Adipose tissue (tissue), 3 donors: ENCODE results near the gene AZU1. TPM values are rescaled to one million over a fixed set of nuclear protein-coding genes. Genes with fewer than 3 reads are reported as not detected.
"Not testable (repeated sequence)": the region's sequence is repeated elsewhere in the genome, so short reads cannot be mapped to it uniquely, and the experiment has no call there.

Source experiments
- H3K27ac ChIP-seq: one replicate; pipeline ENCODE4 v1.5.1; 2013; ENCODE audit warnings: low read depth, low read length
- WGBS, 3 donors: extraction: QIAGEN DNeasy Blood & Tissue Kit; methylation state at CpG; one replicate each; pipeline ENCODE4 v1.1.7; 2013; 5-methylcytosine and 5-hydroxymethylcytosine counted together
- polyA plus RNA-seq, 3 donors: library from polyadenylated mRNA; stranded (reverse); fragments of 200-250 nt; gene quantifications; one replicate each; pipeline ENCODE4 v1.2.3, GENCODE V29; 2013
- donor health status: healthy with polysubstance abuse.
- donor health status: Bipolar disorder and iron deficiency.
- donor health status: healthy.

The AZU1 gene
- polyA plus RNA-seq, 3 donors, result 0.03 to 3.3 (median 0.13) TPM

DNA sequence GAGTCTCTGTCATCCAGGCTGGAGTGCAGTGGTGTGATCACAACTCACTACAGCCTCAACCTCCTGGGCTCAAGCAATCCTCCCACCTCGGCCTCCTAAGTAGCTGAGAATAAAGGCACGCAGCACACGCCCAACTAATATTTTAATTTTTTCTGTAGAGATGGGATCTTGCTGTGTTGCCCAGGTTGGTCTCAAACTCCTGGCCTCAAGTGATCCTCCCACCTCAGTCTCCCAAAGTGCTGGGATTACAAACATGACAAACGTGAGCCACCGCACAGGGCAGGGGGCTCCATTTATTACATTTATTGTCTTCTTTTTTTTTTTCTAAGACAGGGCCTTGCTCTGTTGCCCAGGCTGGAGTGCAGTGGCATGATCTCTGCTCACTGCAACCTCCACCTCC lies 7.4 kb upstream of the AZU1 start:
- whole genome bisulfite sequencing, 3 donors, result 88 to 98% (median 96%) methylated on average over 5 of the region's 5 CpGs
- H3K27ac ChIP-seq, result not testable (repeated sequence)

DNA sequence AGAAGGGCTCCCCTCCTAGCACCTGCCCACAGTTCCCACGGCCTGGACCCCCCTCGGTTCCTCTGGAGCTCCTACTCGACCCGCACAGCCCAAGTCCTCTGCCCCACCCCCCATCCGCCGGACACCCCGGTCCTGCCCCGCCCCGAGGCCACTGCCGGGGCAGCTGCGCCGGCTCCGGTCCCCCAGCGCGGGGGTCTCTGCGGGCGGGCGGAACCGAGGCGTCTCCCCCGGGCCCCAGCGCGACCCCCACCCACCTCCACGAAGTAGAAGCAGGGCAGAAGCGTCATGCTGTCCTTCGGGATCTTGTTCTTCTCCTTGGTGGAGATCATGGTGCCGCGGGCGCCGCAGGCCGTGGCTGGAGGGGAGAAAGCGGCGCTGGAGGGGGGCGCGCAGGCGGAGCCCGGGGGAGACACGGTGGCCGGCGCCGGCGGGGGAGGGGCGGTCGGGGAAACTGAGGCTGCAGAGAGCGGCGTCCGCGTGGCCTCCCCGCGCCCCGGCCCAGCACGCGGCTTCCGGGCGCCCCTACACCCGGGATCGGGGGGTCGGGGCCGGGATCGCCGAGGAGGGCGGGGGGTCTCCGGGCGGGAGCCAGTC lies 6.3 kb upstream of the AZU1 start:
- H3K27ac ChIP-seq, result no peak overlapping the region
- WGBS, 3 donors, result 2 to 3% (median 3%) methylated on average over 25 to 59 of the region's 64 CpGs

DNA sequence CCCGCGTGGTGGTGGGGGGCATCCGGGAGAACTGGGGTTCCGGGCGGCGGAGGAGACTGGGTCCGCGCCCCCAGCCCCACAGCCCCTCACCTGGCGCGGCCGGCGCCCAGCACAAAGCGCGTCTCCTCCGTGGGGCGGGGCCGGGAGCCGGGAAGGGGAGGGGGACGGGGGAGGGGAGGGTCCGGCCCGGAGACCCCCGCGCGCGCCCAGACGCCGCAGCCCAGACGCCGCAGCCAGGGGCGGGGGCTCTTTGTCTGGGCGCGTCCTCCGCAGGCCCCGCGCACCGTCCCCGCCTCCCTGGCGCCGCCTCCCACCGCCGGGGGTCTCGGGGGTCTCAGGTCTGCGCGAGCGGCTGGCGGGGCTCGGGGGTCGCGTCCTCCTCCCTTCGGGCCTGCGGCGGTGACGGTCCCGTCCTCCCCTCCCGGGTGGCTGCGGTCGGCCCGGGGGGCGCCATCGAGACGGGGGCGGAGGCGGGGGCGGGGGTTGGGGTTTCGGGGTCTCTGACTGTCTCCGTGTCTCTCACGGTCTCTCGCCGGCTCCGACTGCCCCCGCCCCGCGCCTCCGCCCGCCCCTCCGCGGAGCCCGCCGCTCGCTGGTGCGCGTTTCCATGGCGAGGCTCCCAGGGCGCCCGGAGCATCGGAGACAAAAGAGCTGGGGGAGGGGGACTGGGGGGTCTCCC lies 5.7 kb upstream of the AZU1 start, which contains the start of gene PLPPR3:
Gene PLPPR3 (minus strand): TSS at position 131 of the 679 bp plus-strand sequence. CDS start 396 bp downstream, outside the sequence.
- WGBS, 3 donors, result 1 to 2% (median 1%) methylated on average over 26 to 83 of the region's 86 CpGs

GRCh38 chr19:823565-824121 lies 4.0 kb upstream of the AZU1 start:
- H3K27ac ChIP-seq, result no peak overlapping the region
- WGBS, 3 donors, result 38 to 62% (median 46%) methylated on average over 12 of the region's 12 CpGs

More for the DNA sequence above, 5.7 kb upstream of the AZU1 start, which contains the start of gene PLPPR3:
- no peak within 1 kb of the TSS for H3K27ac ChIP-seq

DNA sequence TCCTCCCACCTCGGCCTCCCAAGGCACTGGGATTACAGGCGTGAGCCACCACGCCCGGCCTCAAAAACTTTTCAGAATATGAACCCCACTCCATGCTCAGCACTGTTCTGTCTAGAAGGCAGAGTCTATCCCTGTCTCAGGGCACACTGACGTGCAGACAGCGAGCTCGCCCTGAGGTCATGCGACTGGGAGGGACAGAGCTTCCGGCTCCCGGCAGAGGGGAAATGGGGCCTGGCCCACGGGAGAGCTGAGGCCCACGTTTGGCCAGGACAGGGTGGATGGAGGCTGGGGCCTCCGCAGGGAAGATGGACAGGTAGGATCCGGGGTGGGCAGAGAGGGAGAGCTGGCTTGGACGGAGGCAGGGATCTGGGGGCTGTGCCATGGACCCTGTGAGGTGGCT lies 2.8 kb upstream of the AZU1 start:
- WGBS, 3 donors, result 54 to 78% (median 55%) methylated on average over 14 to 15 of the region's 15 CpGs
- H3K27ac ChIP-seq, result no peak overlapping the region

DNA sequence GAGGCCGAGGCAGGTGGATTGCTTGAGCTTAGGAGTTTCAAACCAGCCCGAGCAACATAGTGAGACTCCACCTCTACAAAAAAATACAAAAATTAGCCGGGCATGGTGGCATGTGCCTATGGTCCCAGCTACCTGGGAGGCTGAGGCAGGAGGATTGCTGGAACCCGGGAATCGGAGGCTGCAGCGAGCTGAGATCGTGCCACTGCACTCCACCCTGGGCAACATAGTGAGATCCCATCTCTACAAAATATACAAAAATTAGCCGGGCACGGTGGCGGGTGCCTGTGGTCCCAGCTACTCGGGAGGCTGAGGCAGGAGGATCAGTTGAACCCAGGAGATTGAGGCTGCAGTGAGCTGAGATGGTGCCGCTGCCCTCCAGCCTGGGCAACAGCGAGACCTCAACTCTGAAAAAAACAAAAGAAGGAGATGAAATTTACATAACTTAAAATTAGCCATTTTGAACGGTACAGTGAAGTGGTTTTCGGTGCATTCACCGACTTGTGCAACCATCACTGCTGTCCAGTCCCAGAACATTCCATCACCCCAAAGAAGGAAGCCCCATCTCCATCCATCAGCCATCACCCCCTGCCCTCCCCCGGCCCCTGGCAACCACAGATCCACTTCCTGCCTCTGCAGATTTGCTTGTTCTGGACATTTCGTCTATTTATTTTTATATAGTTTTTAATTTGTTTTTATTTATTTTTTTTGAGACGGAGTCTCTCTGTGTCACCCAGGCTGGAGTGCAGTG lies 1.6 kb upstream of the AZU1 start:
- WGBS, 3 donors, result 70 to 82% (median 74%) methylated on average over 19 of the region's 19 CpGs
- H3K27ac ChIP-seq, result no peak overlapping the region

GRCh38 chr19:827314-827709 lies 325 bp upstream of the AZU1 start:
- 75 to 84% (median 81%) methylated on average over 11 of the region's 11 CpGs for WGBS, 3 donors
- H3K27ac ChIP-seq, result no peak overlapping the region

DNA sequence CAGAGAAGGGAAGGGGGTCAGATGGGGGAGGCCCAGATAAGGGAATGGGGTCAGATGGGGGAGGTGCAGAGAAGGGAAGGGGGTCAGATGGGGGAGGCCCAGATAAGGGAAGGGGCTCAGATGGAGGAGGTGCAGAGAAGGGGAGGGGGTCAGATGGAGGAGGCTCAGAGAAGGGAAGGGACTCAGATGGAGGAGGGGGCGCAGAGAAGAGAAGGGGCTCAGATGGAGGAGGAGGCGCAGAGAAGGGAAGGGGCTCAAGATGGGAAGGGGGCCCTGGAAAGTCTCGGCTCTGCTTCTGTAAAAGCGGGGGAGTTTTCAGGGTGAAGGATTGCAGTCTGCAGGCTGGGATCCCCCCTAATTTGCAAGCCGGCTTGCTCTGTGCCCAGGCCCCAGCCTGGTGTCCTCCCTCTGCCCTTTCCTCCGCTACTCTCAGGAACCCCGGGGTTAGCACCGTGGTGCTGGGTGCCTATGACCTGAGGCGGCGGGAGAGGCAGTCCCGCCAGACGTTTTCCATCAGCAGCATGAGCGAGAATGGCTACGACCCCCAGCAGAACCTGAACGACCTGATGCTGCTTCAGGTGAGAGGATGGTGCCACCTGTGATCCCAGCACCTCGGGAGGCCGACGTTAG lies 1.6 kb downstream of the AZU1 start:
- WGBS, 3 donors, result 51 to 71% (median 61%) methylated on average over 18 of the region's 18 CpGs

DNA sequence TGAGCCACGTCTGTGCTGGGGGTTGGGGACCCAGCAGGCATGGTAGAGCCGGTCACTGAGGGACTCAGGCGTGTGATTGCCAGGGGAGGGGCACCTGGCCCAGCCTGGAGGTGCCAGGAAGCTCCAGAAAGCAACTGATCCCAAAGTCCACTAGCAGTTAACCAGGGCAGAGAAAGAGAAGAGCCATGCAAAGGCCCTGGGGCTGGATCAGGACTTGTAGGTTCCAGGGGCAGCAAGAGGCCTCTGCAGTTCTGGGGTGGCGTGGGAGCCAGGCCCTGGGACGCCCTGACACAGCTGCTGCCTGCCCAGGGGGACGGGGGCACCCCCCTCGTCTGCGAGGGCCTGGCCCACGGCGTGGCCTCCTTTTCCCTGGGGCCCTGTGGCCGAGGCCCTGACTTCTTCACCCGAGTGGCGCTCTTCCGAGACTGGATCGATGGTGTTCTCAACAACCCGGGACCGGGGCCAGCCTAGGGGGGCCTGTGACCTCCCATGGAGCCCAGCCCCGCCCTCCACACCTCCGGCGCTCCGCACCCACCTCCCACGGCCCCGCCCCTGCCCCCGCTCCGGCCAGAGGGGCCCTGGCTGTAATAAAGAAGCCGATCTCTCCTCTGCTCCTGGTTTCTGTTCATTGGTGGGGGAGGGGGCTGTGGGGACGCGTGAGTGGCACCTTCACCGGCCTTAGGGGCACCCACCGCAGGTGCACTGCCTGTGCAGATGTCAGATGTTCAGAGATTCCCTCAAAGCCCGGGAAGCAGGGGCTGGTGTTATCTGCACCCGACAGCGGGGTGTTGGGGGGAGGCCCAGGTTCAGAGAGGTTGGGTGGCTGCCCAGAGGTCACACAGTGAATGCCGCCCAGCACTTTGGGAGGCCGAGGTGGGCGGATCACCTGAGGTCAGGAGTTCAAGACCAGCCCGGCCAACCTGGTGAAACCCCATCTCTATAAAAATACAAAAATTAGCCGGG lies 4.1 kb downstream of the AZU1 start:
- H3K27ac ChIP-seq, result no peak overlapping the region
- 42 to 45% (median 43%) methylated on average over 32 to 38 of the region's 38 CpGs for WGBS, 3 donors

More for the DNA sequence above, 1.6 kb downstream of the AZU1 start:
- no peak overlapping the region for H3K27ac ChIP-seq

- WGBS, 3 donors, result 59 to 73% (median 68%) methylated on average over 24 of the region's 24 CpGs
Measured at GRCh38 chr19:834216-834615, 6.6 kb downstream of the AZU1 start.

GRCh38 chr19:835210-835810 lies 7.7 kb downstream of the AZU1 start:
- WGBS, 3 donors, result 61 to 64% (median 64%) methylated on average over 33 to 36 of the region's 36 CpGs
- no peak overlapping the region for H3K27ac ChIP-seq

More at GRCh38 chr19:834216-834615, 6.6 kb downstream of the AZU1 start:
- no peak overlapping the region for H3K27ac ChIP-seq

DNA sequence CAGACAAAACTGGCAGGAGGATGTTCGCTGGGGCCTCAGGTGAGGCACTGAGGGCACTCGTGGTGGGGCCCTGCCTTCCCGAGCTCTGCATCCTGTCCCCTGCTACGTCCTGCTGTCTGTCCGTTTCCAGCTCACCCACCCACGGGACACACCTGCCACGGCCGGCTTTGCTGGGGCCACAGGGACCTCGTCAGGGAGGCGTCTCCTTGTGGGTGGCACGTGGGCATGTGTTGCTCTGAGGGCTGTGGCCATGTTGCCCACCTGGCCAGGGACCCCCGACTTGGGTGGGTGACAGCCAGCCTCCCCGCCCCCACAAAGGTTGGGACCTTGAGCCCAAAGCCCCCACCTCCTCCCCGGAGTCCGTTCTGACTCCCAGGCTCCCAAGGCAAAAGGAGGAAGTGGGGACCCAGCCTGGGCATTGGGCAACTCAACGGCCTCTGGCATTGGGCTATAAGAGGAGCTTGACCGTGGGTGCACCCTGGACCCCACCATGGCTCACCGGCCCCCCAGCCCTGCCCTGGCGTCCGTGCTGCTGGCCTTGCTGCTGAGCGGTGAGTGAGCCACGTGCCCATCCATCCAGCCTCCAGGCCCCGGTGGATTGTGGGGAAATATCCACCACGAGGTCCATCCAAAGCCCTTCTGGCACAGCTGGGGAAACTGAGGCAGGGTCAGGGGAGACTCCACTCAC lies 13.0 kb downstream of the AZU1 start, which contains the start of gene PRTN3:
Gene PRTN3 (plus strand): TSS at position 481 of the 688 bp plus-strand sequence. CDS start 10 bp downstream, at position 491.
- WGBS, 3 donors, result 44 to 68% (median 47%) methylated on average over 24 of the region's 24 CpGs
- no peak within 1 kb of the TSS for H3K27ac ChIP-seq

DNA sequence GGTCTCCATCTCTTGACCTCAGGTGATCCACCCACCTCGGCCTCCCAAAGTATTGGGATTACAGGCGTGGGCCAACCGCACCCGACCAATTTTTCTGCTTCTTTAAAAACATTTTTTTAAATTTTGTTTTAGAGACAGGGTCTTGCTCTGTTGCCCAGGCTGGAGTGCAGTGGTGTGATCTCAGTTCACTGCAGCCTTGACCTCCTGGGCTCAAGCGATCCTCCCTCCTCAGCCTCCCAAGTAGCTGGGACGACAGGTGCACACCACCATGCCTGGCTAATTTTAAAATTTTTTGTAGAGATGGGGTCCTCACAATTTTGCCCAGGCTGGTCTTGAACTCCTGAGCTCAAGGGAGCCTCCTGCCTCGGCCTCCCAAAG lies 15.2 kb downstream of the AZU1 start:
- WGBS, 3 donors, result 72 to 84% (median 73%) methylated on average over 7 of the region's 7 CpGs
- H3K27ac ChIP-seq, result not testable (repeated sequence)

DNA sequence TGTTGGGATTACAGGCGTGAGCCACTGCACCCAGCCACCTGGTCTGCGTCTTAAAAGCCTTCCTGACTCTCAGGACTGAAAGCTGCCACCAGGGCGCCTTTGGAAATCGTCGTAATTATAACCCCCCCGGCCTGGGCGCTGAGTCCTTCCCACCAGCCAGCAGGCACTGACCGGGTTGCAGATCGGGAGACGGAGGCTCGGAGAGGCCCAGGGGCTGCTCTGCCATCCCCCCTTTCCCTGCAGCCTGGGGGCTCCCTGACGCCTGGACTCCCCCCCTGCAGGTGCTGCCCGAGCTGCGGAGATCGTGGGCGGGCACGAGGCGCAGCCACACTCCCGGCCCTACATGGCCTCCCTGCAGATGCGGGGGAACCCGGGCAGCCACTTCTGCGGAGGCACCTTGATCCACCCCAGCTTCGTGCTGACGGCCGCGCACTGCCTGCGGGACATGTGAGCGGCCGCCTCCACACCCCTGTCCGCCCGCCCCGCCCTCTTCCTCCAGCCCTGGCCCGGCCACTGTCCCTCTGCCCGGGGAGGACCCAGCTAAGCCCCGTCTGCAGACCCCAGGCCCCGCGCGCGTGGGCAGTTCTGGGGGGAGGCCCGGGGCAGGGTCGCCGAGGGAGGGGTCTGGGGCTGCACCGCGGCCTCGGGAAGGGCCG lies 15.7 kb downstream of the AZU1 start:
- no peak overlapping the region for H3K27ac ChIP-seq
- 4 to 6% (median 6%) methylated on average over 40 to 46 of the region's 46 CpGs for WGBS, 3 donors

DNA sequence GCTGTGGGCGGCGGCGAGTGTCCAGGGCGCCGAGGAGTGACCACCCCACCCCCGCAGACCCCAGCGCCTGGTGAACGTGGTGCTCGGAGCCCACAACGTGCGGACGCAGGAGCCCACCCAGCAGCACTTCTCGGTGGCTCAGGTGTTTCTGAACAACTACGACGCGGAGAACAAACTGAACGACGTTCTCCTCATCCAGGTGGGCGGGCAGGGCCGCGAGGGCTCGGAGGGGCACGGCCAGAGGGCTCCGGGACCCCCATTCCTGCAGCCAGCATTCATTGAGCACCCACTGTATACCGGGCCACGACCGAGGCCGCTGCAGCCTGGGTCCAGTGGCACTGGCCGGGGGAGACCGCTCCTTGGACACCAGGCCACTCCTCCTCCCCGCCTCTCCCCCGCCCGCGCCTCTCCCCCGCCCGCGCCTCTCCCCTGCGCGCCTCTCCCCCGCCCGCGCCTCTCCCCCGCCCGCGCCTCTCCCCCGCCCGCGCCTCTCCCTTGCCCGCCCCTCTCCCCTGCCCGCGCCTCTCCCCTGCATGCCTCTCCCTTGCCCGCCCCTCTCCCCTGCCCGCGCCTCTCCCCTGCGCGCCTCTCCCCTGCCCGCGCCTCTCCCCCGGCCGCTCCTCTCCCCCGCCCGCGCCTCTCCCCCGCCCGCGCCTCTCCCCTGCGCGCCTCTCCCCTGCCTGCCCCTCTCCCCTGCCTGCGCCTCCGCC lies 16.4 kb downstream of the AZU1 start:
- 8 to 16% (median 14%) methylated on average over 32 to 61 of the region's 70 CpGs for WGBS, 3 donors
- no peak overlapping the region for H3K27ac ChIP-seq
